ENCODE results near the gene CFHR5. TPM values are rescaled to one million over a fixed set of nuclear protein-coding genes. Genes with fewer than 3 reads are reported as not detected.
"Not testable (repeated sequence)": the region's sequence is repeated elsewhere in the genome, so short reads cannot be mapped to it uniquely, and the experiment has no call there.

Gene CFHR5
- total RNA-seq, 3 donors from 2014 or later (not counting 1 experiment from before 2014, with no cell fraction given), result not detected

DNA sequence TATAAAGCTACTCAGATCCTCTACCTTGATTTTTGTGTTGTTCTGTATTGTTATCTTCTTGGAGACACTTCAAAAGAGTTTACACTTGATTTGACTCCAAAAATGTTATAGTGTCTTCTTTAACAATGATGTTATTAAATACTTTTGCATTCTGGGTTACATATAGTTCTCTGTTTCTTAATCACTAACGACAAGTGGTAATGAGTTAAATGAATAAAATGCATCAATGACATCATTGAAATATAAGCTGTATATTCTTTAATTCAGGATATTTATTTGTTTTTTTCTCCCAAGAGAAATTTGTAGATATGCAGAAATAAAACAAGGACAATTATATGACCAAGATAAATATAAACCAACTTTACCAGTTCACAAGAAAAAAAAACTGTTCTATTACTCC, 7.2 kb upstream of the CFHR5 start:
- intact Hi-C loops (cut with micrococcal nuclease), result no loop called here
- no peak for DNase-seq
- no peak overlapping the region for H3K27ac Mint-ChIP-seq
- TF ChIP-seq, protein P1, sequence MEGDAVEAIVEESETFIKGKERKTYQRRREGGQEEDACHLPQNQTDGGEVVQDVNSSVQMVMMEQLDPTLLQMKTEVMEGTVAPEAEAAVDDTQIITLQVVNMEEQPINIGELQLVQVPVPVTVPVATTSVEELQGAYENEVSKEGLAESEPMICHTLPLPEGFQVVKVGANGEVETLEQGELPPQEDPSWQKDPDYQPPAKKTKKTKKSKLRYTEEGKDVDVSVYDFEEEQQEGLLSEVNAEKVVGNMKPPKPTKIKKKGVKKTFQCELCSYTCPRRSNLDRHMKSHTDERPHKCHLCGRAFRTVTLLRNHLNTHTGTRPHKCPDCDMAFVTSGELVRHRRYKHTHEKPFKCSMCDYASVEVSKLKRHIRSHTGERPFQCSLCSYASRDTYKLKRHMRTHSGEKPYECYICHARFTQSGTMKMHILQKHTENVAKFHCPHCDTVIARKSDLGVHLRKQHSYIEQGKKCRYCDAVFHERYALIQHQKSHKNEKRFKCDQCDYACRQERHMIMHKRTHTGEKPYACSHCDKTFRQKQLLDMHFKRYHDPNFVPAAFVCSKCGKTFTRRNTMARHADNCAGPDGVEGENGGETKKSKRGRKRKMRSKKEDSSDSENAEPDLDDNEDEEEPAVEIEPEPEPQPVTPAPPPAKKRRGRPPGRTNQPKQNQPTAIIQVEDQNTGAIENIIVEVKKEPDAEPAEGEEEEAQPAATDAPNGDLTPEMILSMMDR (IDR thresholded peaks at IDR 0.05), result no peak
- H3K36me3 ChIP-seq (ENCODE audit: control insufficient read depth, insufficient read depth, low read length), result no peaks in the 10 kb centered on the region
- H3K4me1 ChIP-seq (ENCODE audit: control insufficient read depth, insufficient read depth, low read length), result no peaks in the 10 kb centered on the region
- no peaks in the 10 kb centered on the region for H3K27me3 ChIP-seq (ENCODE audit: control insufficient read depth, insufficient read depth, low read length)
- H3K4me1 Mint-ChIP-seq, result no peaks in the 10 kb centered on the region
- H3K4me3 Mint-ChIP-seq, result no peak overlapping the region
- H3K27me3 Mint-ChIP-seq (ENCODE audit: low read depth in 2 of 2), result no peaks in the 10 kb centered on the region
- H3K4me3 ChIP-seq (ENCODE audit: low read length), result no peak overlapping the region
- H3K36me3 Mint-ChIP-seq, result no peaks in the 10 kb centered on the region
- no peaks in the 10 kb centered on the region for H3K9me3 ChIP-seq (ENCODE audit: control insufficient read depth, insufficient read depth, low read length)
- WGBS (ENCODE audit: insufficient coverage), result no CpG with 5 or more reads among the region's 1 CpG
- no peak overlapping the region for H3K27ac ChIP-seq (ENCODE audit: low read length)
- peaks cover 0 to 5% of the 10 kb centered on the region in 2 donors for H3K9me3 Mint-ChIP-seq
- no peak for ATAC-seq

DNA sequence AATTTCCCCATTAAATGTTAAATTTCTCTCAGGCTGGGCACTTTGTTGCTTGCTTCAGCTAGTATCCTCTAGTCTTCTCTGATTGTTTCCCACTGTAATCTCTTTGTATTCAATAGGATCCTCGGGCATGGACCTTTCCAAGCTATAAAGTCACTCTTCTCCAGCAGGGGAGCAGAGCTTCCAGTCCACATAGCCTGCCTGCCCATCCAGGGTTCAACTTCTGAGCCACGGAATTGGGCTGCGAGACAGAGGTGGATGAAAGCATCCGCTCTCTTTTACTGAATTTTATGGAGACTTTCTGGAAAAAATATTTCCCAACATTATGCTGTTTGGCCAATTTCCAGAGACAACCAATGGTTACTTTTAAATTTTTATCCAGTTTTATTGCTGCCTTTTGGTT, 1.1 kb upstream of the CFHR5 start:
- DNase-seq (no peak), ATAC-seq (no peak)
- Histone ChIP-seq H3K27me3 (ENCODE audit: control insufficient read depth, insufficient read depth, low read length) (no peaks in the 10 kb centered on the region), H3K4me1 (ENCODE audit: control insufficient read depth, insufficient read depth, low read length) (no peaks in the 10 kb centered on the region), H3K9me3 (ENCODE audit: control insufficient read depth, insufficient read depth, low read length) (no peaks in the 10 kb centered on the region), H3K36me3 (ENCODE audit: control insufficient read depth, insufficient read depth, low read length) (no peaks in the 10 kb centered on the region), H3K27ac (ENCODE audit: low read length) (no peak overlapping the region), H3K4me3 (ENCODE audit: low read length) (no peak overlapping the region)
- WGBS (ENCODE audit: insufficient coverage), result 87% methylated on average over 4 of the region's 4 CpGs
- intact Hi-C loops (cut with micrococcal nuclease), result no loop called here
- H3K27ac Mint-ChIP-seq, result no peak overlapping the region
- peaks cover 0 to 2% of the 10 kb centered on the region in 2 donors for H3K9me3 Mint-ChIP-seq
- TF ChIP-seq, protein P1 (IDR thresholded peaks at IDR 0.05), result no peak
- H3K4me1 Mint-ChIP-seq, result no peaks in the 10 kb centered on the region
- no peak overlapping the region for H3K4me3 Mint-ChIP-seq
- no peaks in the 10 kb centered on the region for H3K27me3 Mint-ChIP-seq (ENCODE audit: low read depth in 2 of 2)
- no peaks in the 10 kb centered on the region for H3K36me3 Mint-ChIP-seq

DNA sequence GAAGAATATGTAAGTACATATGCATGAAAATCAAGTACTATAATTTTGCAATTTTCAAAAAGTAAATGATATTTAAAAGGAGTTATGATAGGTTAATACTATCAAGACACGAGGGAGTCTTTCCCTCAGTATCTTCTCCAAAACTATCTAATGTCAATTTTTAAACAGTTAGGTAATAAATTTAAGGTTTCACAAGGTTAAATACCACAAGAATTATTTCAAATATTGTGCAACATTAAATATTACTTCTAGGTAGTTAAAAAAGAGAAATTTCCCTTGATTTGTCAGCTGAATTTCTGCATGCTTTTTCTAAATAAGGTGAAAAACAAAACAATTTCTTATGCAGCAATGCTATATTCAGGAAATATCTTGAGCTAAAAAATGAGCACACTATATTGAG, 3.5 kb downstream of the CFHR5 start:
- no CpG with 5 or more reads among the region's 1 CpG for WGBS (ENCODE audit: insufficient coverage)
- no peak overlapping the region for H3K4me3 ChIP-seq (ENCODE audit: low read length)
- no peak for ATAC-seq
- H3K4me1 Mint-ChIP-seq, result no peaks in the 10 kb centered on the region
- intact Hi-C loops (cut with micrococcal nuclease), result no loop called here
- H3K27me3 Mint-ChIP-seq (ENCODE audit: low read depth in 2 of 2), result no peaks in the 10 kb centered on the region
- no peaks in the 10 kb centered on the region for H3K4me1 ChIP-seq (ENCODE audit: control insufficient read depth, insufficient read depth, low read length)
- no peaks in the 10 kb centered on the region for H3K9me3 ChIP-seq (ENCODE audit: control insufficient read depth, insufficient read depth, low read length)
- DNase-seq, result no peak
- H3K4me3 Mint-ChIP-seq, result no peak overlapping the region
- no peak overlapping the region for H3K27ac ChIP-seq (ENCODE audit: low read length)
- H3K36me3 ChIP-seq (ENCODE audit: control insufficient read depth, insufficient read depth, low read length), result no peaks in the 10 kb centered on the region
- H3K36me3 Mint-ChIP-seq, result no peaks in the 10 kb centered on the region
- H3K27ac Mint-ChIP-seq, result no peak overlapping the region
- TF ChIP-seq, protein P1 (IDR thresholded peaks at IDR 0.05), result no peak
- no peaks in the 10 kb centered on the region for H3K27me3 ChIP-seq (ENCODE audit: control insufficient read depth, insufficient read depth, low read length)
- H3K9me3 Mint-ChIP-seq, result peaks cover 0 to 2% of the 10 kb centered on the region in 2 donors

DNA sequence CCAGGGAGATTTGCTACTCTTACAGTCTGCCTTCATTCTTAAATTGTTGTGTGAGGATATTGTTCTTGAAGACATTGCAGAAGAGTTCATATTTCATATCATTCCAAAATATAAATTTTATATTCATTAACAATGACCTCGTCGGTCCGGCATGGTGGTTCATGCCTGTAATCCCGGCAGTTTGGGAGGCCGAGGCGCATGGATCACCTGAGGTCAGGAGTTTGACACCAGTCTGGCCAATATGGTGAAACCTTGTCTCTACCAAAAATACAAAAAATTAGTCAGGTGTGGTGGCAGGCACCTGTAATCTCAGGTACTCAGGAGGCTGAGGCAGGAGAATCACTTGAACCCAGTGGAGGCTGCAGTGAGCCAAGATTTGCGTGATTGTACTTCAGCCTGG, 4.9 kb downstream of the CFHR5 start:
- H3K4me3 ChIP-seq (ENCODE audit: low read length); H3K27me3 ChIP-seq (ENCODE audit: control insufficient read depth, insufficient read depth, low read length); ATAC-seq; H3K4me3 Mint-ChIP-seq; H3K36me3 Mint-ChIP-seq; H3K27ac Mint-ChIP-seq; intact Hi-C loops (cut with micrococcal nuclease); H3K4me1 ChIP-seq (ENCODE audit: control insufficient read depth, insufficient read depth, low read length); DNase-seq; H3K36me3 ChIP-seq (ENCODE audit: control insufficient read depth, insufficient read depth, low read length); H3K27ac ChIP-seq (ENCODE audit: low read length); H3K4me1 Mint-ChIP-seq; H3K27me3 Mint-ChIP-seq (ENCODE audit: low read depth in 2 of 2); H3K9me3 ChIP-seq (ENCODE audit: control insufficient read depth, insufficient read depth, low read length); H3K9me3 Mint-ChIP-seq: not testable (repeated sequence)
- 97% methylated on average over 7 of the region's 7 CpGs for WGBS (ENCODE audit: insufficient coverage)

DNA sequence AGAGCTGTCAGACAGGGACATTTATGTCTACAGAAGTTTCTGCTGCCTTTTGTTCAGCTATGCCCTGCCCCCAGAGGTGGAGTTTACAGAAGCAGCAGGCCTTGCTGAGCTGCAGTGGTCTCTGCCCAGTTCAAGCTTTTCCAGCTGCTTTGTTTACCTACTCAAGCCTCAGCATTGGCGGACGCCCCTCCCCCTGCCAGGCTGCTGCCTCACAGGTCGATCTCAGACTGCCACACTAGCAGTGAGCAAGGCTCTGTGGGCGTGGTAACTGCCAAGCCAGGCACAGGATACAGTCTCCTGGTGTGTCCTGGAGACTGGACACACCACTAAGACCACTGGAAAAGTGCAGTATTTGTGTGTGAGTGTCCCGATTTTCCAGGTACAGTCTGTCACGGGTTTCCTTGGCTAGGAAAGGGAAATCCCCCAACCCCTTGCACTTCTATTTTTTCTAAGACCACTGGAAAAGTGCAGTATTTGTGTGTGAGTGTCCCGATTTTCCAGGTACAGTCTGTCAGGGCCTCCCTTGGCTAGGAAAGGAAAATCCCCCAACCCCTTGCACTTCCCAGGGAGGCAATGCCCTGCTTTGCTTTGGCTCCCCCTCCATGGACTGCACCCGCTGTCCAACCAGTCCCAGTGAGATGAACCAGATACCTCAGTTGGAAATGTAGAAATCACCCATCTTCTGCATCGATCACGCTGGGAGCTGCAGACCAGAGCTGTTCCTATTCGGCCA, 14.7 kb downstream of the CFHR5 start:
- H3K27ac ChIP-seq (ENCODE audit: low read length); H3K4me1 ChIP-seq (ENCODE audit: control insufficient read depth, insufficient read depth, low read length); H3K36me3 ChIP-seq (ENCODE audit: control insufficient read depth, insufficient read depth, low read length); H3K9me3 Mint-ChIP-seq; H3K36me3 Mint-ChIP-seq; intact Hi-C loops (cut with micrococcal nuclease); ATAC-seq; H3K27me3 Mint-ChIP-seq (ENCODE audit: low read depth in 2 of 2); DNase-seq; H3K27me3 ChIP-seq (ENCODE audit: control insufficient read depth, insufficient read depth, low read length); H3K9me3 ChIP-seq (ENCODE audit: control insufficient read depth, insufficient read depth, low read length); H3K4me1 Mint-ChIP-seq; H3K4me3 ChIP-seq (ENCODE audit: low read length); H3K4me3 Mint-ChIP-seq; H3K27ac Mint-ChIP-seq: not testable (repeated sequence)
- WGBS (ENCODE audit: insufficient coverage), result 71% methylated on average over 8 of the region's 11 CpGs
